NCI-H748 treated with DMSO at 0.1 percent for 48 hours (cell line): ENCODE measurements around the gene BLVRB.
A peak's percentile ranks its signal among the peaks of the same experiment; 100 is the strongest.
"Not testable (repeated sequence)": the region's sequence is repeated elsewhere in the genome, so short reads cannot be mapped to it uniquely, and the experiment has no call there.

Experiments used
- DNase-seq: peaks from one replicate; lab custom pipeline; 2025; lab: John Stamatoyannopoulos, UW

The BLVRB gene

GRCh38 chr19:40449506-40449905 is 16.0 kb downstream of the BLVRB start:
- DNase-seq = no peak

GRCh38 chr19:40446263-40446784 is 19.2 kb downstream of the BLVRB start:
- DNase-seq = no peak

GRCh38 chr19:40445780-40446262 is 19.7 kb downstream of the BLVRB start:
- peak; percentile 16 for DNase-seq

- no peak for DNase-seq
Measured at GRCh38 chr19:40444825-40445312, 20.7 kb downstream of the BLVRB start.

GRCh38 chr19:40444000-40444824 is 21.3 kb downstream of the BLVRB start, which contains the start of gene SERTAD3:
Gene SERTAD3, minus strand, starts transcription at chr19:40444335. Its CDS starts 2,255 bp downstream, at chr19:40442080.
- DNase-seq = peak; percentile 98

GRCh38 chr19:40443131-40443999 is 22.2 kb downstream of the BLVRB start:
- peak; percentile 99 for DNase-seq

- no peak for DNase-seq
Measured at GRCh38 chr19:40442328-40443130, 23.0 kb downstream of the BLVRB start.

GRCh38 chr19:40441719-40442253 is 23.8 kb downstream of the BLVRB start:
- no peak for DNase-seq

- DNase-seq = no peak
Measured at GRCh38 chr19:40438284-40438683, 27.3 kb downstream of the BLVRB start.

- peak; percentile 71 for DNase-seq
Measured at GRCh38 chr19:40433391-40434216, 31.9 kb downstream of the BLVRB start.

- not testable (repeated sequence) for DNase-seq
Measured at GRCh38 chr19:40432760-40433159, 32.8 kb downstream of the BLVRB start.

- DNase-seq = no peak
Measured at GRCh38 chr19:40431698-40432097, 33.8 kb downstream of the BLVRB start.

GRCh38 chr19:40430242-40430641 is 35.3 kb downstream of the BLVRB start:
- DNase-seq = not testable (repeated sequence)

- DNase-seq = not testable (repeated sequence)
Measured at GRCh38 chr19:40428197-40428596, 37.3 kb downstream of the BLVRB start.

- peak; percentile 99 for DNase-seq
Measured at GRCh38 chr19:40425450-40426287, 39.9 kb downstream of the BLVRB start, which contains the start of gene SERTAD1. Gene SERTAD1, minus strand, starts transcription at chr19:40425992. Its CDS starts 2,446 bp downstream, at chr19:40423546.

- DNase-seq = no peak
Measured at GRCh38 chr19:40424637-40425449, 40.7 kb downstream of the BLVRB start.

- DNase-seq = no peak
Measured at GRCh38 chr19:40423938-40424337, 41.6 kb downstream of the BLVRB start.
